Right forelimb (tissue), 1 donor: ENCODE data around the gene VMAC.

ENCODE experiments used
- DNase-seq: peaks from one replicate; pipeline ENCODE4 v3.0.0-alpha.2; 2018

The VMAC gene

GRCh38 chr19:5932609-5933262, 28.1 kb downstream of the VMAC start:
- DNase-seq = no peak

- DNase-seq = no peak
Measured at GRCh38 chr19:5933391-5934068, 28.9 kb downstream of the VMAC start.

DNA sequence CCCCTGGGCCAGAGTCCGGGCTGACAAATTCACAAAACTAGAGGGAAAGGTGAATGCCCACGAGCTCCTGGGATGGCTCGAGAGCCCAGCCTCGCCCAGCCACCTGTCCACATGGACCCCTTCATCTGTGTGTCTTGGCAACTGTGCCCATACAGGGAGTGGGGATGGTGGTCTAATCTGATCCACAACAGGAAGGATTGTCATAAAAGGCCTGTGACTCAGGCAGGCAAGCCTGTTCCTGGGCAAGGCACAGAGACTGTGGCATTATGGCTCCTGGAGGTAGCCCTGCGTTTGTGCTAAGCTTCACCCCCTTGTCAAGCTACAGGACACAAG, 29.4 kb downstream of the VMAC start:
- no peak for DNase-seq

DNA sequence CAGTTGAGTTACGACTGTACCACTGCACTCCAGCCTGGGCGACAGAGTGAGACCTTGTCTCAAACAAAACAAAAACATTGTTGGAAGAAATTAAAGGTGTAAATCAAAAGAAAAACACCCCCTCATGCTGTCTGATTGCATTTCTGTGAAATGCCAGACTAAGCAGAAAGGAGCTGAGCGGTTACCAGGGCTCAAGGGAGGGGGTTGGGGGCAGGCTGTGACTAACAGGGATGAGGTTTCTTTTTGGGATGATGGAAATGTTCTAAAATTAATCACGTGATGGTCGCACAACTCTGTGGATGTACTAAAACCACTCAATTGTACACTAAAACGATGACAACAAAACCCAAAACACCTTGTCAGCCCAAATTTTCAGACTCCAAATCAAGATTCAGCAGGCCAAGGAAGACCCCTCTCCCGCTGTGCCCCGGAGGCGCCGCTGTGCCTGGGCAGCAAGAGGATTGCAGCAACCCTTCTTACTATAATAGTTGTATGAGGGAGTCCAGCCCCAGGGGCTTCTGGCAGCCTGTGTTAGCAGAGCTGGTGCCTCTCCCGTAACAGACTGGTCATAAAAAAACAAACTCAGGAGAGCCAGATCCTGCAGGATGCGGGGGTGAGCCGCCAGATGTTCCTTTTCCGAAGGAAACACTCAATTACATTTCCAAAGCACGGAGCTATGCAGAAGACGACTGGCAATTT, 30.3 kb downstream of the VMAC start:
- DNase-seq = peak; percentile 74

DNA sequence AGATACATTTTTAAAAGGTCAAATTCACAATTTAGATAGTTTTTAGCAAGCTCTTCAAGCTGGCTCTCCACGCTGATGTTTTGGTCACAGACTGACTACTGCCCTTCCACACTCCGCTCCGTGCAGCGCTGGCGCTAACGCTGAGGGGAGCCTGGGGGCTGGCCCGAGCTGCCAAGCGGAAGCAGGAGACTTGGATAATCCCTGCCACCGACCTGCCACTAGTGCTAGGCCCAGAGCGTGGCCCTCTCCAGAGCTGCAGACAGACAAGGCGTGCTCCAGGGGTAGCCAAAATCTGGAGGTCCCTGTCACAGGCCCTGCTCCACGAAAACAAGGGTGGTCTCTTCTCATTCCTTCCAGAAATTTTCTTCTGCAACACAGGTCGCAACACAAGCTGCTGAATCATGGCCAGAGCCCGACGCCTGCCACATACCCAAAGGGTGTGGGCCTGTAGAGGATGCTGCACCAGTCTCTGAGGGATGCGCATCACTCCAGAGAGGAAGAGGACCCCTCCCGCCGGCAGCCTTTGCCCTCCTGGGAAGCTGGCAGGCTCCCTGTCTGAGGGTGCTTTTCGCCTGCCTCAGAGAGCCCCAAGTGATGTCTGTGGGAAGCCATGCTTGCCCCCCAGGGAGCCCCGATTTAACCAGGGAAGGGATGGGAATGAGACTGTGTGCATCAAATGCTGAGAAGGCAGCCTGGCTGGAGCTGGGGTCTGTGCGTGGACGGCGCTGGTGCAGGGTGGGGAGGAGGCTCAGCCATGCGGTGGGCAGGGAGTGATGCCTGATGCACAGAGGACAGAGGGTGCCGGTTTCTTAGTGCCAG, 31.0 kb downstream of the VMAC start:
- DNase-seq = peak; percentile 65

GRCh38 chr19:5936292-5936592, 31.6 kb downstream of the VMAC start:
- DNase-seq = no peak

- no peak for DNase-seq
Measured at GRCh38 chr19:5937550-5937949, 32.9 kb downstream of the VMAC start.

GRCh38 chr19:5940260-5941208, 35.9 kb downstream of the VMAC start:
- no peak for DNase-seq

DNA sequence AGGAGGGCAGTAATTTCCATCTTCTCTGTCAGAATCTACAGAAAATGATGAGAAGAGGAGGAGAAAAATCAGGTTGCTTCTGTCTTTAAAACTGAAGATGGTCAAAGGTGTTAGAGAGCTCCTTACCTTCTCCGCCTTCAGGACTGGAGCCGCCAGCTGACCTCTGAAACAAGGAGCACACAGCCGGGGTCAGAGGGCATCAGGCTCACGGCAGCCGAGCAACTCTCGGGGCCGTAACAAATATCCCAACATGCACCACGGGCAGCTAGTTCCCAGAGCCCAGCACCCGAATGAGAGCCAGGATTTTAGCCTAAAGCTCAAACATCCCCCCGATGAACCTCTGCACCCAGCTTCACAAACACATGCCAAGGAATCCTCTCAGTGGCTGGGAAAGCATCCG, 37.0 kb downstream of the VMAC start:
- no peak for DNase-seq

DNA sequence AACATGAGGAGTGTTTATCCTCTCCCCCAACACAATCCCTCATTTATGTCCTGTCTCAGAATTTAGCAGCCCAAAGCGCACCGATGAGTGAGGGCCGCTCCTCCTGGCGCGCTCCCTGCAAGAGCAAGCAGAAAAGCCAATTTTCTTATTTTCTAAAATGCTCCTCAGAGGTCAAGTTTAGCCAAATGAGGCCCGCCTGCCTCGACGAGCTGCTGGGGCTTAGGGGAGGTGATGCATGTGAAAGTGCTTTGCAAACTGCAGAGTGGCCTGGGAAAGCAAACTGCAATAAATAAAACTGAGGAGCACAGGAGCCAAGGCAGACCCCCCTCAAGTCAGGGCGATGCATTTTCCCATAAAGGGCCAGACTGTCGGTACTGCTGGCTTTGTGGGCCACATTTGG, 38.4 kb downstream of the VMAC start:
- DNase-seq = no peak

- DNase-seq = no peak
Measured at GRCh38 chr19:5943623-5944022, 39.0 kb downstream of the VMAC start.

DNA sequence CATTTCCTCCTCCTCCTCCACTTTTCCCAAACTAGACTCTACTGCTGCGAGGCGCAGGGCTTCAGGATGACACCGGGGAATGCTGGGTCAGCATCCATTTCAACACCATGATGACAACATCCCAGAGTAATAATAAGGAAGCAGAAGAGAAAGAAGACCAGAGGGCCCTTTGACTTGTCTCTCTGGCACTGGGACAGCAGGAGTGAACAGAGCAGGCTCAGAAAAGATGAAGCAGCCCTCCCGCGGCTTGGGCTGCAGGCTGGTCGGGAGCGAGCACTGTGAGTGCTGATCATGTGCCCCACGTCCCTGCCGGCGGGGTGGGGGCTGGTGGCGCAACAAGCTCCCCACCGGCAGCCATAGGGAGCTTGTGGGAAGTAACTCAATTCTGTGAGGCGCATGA, 42.8 kb downstream of the VMAC start:
- no peak for DNase-seq

DNA sequence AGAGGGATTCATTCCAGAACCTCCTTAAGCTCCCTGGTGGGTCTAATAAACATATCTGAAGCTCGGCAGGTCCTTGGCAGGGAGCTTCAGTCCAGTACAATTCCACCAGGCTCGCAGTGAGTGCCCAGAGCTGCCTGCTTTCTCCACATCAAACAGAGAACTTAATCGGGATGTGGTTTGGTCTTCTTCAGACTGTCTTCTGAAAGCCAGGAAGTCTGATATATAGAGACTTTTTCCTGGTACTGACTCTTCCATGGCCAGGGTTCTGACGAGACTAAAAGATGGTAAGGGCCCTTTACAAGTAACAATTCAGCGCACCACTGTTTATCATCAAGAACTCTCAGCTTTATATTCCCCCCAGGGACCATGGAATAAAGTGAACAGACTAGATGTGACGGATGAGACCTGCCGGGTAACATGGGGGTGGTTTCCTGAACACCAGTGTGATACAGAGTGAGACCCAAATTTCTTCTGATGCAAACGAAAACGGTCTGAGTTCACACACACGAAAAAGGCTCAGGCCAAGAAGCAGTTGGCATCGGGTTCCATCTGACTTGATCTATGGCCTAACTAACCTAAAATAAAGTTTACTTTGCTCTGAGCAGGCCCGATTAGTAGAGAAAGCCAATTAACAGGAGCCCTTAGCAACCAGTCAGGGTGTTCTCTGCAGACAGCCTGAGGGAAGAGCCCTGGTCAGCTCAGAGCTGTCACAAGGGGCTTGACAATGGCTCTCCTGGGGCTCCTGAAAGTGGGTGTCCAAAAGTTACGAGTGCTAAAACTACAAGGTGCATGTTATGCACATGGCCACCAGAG, 44.3 kb downstream of the VMAC start:
- DNase-seq = no peak

GRCh38 chr19:5949792-5950305, 45.2 kb downstream of the VMAC start:
- DNase-seq = no peak

DNA sequence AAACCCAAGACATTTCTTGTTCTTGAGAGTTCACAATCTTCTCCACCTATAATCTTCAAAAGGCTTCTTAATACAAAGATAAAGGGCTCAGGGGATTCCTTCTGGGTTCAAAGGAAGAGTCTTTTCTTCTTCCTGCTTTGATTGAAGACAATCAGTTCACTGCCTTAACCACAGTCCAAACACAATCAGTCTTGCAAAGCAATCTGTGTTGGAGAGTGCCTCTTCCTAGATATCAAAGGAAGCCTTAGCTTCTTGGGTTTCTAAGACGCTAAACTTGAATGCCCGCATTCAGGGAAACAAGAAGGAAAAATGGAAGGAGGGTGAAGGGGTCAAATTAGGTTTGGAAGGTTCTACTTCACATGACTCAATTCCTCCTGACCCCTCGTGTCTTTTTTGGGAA, 46.1 kb downstream of the VMAC start:
- DNase-seq = no peak

DNA sequence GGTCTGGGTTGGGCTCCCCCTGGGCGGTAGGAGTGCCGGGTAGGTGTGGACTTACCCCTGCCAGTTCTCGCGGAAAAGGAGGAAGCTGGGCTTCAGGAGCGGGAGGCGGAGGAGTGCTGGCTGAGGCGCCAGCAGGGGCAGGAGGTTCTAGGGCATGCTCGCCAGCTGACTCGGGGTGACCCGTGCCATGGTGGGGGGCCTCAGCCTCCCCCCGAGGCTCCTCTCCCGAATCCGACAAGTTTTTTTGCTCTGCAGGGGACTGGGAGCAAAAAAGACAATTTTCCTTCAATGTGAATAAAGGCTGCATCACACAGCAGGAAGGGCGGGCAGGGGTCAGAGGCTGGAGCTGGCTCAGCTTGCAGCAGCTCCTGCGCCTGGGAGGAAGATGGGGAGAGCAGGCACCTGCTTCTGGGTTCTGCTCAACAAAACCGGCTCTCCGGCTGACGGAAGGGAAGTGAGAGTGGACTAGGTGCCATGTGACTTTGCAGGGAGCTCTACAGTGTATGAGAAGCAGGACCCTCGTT, 46.7 kb downstream of the VMAC start:
- DNase-seq = no peak

GRCh38 chr19:5952193-5953029, 47.7 kb downstream of the VMAC start:
- DNase-seq = no peak

DNA sequence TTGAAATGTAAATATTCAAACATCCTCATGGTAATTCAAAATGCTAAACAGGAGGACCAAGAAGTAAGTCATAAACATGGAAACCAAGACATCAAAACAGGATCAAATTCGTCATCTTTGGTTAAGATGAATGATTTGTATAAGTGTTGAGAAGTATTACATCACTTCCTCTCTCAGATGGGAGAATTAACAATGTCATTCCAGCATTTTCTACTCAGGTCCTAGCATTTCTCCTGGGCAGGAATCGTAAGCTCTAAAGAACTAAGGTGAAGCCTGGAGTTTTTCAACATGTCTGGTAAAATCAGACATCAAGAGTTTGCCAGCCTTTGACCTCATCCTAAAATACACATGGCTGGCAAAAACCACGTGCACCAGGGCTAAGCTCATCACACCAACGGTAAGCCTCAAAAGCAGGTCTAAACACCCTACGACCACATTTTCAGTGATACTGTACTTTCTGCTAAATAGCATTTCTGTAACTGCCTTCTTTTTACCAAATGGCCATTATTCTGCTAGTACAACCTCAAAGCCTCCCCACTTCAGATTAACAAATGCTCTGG, 48.4 kb downstream of the VMAC start:
- DNase-seq = no peak

GRCh38 chr19:5953680-5954213, 49.1 kb downstream of the VMAC start:
- no peak for DNase-seq

GRCh38 chr19:5954293-5954692, 49.6 kb downstream of the VMAC start:
- no peak for DNase-seq
